ENCODE results near the gene DACT3.

DACT3 gene

DNA sequence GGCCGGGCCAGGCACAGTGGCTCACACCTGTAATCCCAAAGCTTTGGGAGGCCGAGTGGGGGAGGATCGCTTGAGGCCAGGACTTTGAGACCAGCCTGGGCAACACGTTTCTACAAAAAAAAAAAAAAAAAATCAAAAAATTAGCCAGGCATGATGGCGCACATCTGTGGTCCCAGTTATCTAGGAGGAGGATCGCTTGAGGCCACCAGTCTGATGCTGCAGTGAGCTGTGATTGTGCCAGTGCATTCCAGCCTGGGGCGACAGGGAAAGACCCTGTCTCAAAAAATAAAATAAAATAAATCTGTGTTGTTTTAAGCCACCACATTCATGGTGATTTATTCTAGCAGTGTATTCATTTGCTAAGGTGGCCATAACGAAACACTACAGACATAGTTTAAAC is 4.1 kb upstream of the DACT3 start:
- no peak for DNase-seq

GRCh38 chr19:46661735-46662592 is 982 bp upstream of the DACT3 start:
- DNase-seq: peak; percentile 78 to 86

DNA sequence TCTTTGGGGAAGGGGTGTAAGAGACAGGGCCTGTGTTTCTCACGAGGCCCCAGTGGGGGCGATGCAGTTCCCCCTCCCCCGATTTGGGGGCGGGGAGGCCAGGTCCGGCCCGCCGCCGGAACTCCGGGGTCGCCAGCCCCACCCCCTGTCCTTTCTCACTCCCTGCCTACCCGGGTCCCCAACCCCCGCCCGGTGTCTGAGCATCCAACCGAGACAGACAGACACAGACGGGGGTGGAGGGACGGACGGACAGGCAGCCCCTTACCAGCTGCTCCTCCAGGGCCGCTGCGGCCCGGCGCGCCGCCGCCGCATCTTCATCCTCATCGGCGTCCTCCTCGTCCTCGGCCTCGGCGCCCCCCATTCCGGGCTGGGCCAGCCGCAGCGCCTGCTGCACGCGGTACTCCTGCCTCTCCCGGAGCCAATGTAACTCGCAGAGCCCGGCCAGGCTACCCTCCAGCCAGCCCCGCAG is 397 bp downstream of the DACT3 start:
- no peak for DNase-seq

GRCh38 chr19:46660008-46660517 is 919 bp downstream of the DACT3 start:
- peak in 1 of 2 experiments; percentile 29 for DNase-seq

DNA sequence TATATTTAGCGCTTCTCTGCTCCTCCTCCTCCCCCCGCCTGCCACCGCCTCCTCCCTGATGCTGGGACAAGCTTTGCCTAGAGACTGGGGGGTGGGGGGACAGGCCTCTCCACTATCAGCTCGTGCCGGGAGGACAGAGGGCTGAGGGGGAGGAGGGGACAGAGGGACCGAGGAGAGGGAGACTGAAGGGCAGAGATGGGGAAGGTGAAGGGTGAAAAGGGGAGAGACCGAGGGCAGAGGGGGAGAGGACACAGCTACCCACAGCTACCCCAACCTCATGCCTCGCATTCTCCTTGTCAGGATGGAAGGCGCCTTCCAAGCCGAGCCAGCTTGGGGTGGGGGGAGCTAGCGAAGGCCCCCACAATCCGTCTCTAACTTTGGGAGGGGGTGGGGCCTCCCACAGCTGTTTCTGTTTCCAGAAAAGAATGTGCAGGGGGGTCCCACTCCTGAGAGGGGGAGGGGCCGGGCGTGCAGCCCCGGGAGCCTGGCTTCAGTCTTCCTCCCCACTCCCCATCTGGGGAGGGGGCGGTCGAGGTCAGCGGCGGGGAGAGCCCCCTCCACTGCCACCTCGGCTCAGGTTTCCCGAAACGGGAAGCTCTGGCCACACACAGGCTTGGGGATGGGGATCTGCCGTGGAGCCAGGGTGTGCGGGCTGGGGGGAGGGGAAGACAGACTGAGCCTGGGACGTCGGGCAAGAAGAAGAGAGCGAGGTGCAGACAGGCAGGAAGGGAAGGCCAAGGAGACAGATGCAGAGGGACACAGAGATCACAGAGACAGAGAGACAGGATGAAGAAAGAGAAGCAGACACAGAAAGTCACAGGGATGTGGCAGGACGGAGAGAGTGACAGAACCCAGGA is 1.6 kb downstream of the DACT3 start:
- peak in 1 of 2 experiments; percentile 30 for DNase-seq

DNA sequence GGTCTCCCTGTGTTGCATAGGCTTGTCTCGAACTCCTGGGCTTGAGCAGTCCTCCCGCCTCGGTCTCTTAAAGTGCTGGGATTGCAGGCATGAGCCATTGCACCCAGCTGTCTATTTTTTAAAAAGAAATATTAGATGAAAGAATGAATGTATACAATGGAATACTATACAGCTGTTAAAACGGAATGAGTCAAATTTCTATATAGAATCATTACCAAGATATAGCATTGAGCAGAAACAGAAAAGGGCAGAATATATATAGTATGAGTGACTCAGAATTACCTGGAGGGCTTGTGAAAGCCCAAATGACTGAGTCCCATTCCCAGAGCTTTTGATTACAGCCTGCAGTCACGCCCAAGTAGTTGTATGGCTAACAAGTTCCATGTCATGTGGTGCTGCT is 4.4 kb downstream of the DACT3 start:
- no peak for DNase-seq

DNA sequence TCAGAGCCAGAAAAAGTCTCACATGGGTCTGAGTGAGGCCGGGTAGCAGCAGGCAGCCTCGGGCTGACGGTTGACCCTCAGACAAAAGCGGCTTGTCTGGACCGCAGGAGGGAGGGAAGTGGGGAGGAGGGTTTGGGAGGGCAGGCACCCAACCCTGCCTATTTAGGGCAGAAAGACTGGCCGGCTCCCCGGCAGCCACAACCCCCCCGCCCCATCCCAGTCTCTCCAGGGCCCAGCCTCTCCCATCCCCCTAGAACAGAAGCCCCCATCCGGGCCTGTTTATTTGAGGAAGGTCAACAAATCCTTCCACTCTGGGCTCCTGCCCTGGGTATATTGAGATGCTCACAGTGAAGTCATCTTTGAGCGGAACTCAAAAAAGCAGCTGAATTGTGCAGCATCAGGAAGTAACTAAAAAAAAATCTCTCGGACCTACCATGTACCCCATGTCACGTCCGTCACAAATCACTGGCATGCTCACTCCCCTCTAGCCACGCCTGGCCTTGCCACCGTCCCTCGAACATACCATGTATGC is 6.3 kb downstream of the DACT3 start:
- DNase-seq: no peak

GRCh38 chr19:46650445-46650844 is 10.5 kb downstream of the DACT3 start:
- DNase-seq: no peak

DNA sequence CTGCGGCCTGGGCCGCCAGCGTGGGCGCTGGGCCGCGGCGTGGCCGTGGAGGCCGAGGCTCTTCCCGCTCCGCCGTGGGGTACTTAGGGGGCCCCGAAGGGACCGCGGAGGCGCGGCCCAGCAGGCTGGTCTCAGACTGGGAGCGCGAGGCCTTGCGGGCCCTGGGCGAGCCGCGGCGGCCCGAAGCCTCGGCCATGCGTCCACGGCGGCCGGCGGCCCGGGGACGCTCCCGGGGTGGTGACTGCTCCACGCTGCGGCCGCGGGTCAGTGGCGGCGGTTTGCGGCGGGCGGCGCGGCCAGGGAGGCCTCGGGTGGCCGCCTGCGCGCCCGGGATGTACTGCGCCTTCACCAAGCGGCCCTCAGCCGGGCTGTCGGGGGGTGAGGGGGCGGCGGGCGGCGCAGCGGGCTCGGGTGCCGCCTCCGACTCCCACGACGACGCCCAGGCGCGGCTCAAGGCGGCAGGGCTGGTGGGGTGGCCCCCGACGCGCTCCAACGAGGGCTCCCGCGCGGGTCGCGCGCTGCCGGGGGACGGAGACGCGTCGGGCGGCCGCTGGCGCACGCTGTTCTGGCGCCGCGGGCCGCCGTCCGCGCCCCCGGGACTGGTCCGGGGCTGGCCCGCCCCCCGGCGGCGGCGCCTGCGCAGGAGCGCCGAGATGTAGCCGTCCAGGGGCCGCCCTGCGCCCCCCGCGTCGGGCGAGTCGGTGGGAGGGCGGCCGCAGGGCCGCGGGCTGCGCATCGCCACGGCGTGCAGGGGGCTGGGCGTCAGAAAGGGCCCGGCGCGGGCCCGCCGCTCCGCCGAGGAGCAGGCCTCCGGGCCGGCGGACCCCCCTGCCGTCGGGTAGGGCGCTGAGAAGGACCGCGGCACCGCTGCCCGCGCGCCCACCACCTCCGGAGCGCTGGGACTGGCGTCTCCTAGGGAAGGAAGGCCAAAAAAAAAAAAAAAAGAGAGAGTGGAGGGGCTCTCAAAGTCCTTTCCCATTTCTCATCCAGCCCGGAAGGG is 11.7 kb downstream of the DACT3 start:
- no peak for DNase-seq

GRCh38 chr19:46648060-46648960 is 12.7 kb downstream of the DACT3 start:
- no peak for DNase-seq

GRCh38 chr19:46646402-46646801 is 14.6 kb downstream of the DACT3 start:
- no peak for DNase-seq

GRCh38 chr19:46644720-46645119 is 16.3 kb downstream of the DACT3 start:
- no peak for DNase-seq

DNA sequence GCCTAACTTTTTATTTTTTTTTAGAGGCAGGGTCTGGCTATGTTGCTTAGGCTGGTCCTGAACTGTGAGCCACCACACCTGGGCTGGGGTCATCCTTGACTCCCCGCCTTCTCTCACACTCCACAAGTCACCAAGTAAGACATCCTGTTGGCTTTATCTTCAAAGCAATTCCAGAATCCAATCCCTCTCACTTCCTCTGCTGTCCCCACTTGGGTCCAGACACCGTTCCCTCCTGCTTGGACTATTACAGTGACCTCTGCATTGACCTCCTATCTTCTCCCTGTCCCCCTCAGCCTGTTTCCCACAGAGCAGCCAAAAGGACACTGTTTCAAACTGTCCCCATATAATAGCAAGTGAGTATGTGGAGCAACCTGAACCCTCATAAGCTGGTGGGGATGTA is 20.3 kb downstream of the DACT3 start:
- DNase-seq: no peak

- DNase-seq: peak; percentile 58 to 64
These were observed 21.4 kb downstream of the DACT3 start for GRCh38 chr19:46639358-46640182.

DNA sequence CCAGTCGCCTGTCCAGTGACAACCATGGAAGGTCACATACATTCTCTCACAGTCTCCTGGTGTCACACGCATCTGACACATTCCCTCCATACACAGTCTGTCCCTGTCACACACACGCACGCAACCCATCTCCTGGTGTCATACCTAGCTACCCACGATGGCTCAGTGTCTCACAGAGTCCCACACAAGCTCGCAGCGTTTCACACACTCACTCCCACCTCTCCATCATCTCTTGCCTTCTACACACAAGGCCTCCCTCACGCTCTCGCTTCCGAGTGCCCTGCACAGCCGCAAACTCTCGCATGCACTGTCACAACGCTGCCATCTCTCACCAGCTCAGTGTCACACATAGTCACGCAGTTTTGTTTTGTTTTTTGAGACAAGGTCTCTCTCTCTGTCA is 23.8 kb downstream of the DACT3 start:
- DNase-seq: peak in 1 of 2 experiments; percentile 43

GRCh38 chr19:46635920-46636761 is 24.8 kb downstream of the DACT3 start, which contains the start of gene GNG8:
Gene GNG8 (minus strand): TSS chr19:46636202. CDS start chr19:46634682, 1,520 bp downstream.
- peak in 1 of 2 experiments; percentile 55 for DNase-seq

DNA sequence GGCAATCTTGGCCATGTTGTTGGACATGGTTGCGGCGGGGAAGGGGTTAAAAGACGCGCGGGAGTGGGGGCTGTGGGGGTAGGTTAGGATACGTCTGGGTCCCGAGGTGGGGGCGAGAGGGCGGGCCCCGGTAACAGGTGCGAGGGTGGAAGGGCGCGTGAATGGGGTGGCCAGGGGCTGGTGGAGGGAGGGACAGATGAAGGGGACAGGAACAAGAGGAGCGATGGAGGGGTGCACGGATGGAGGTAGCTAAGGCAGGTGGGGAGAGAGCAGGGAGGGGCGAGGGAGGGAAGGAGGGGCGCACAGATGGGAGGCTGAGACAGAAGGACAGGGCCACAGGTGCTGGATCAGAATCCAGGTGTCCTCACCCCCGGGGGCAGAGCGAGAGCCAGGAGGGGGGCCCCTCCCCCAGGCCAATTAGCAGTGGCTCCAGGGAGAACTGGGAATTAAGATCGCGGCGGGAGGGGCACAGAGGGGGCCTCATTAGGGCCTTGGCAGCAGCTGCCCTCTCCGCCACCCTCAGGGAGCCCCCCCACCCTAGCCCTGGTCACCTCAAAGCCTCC is 26.2 kb downstream of the DACT3 start:
- DNase-seq: no peak

- peak; percentile 99 to 100 for DNase-seq
These were observed 26.8 kb downstream of the DACT3 start for GRCh38 chr19:46634045-46634655.
